Spinal cord (tissue), 10 donors: ENCODE measurements around the gene TCF25. TPM values are rescaled to one million over a fixed set of nuclear protein-coding genes. Genes with fewer than 3 reads are reported as not detected.

Source experiments
- DNase-seq, 6 donors: peaks; one replicate each; pipeline versions ENCODE4 v3.0.0 to v3.0.0-alpha.2; 2013 to 2015; ENCODE audit warnings: low spot score in 6 of 6, low read depth in 4 of 6
- H3K27ac ChIP-seq: one replicate; pipeline ENCODE4 v1.5.1; 2013; ENCODE audit warnings: low read depth, low read length, control low read depth
- H3K27me3 ChIP-seq: one replicate; pipeline ENCODE4 v1.6.1; 2013; ENCODE audit warnings: low read length; ENCODE audit not compliant: control insufficient read depth, insufficient read depth
- H3K36me3 ChIP-seq: one replicate; pipeline ENCODE4 v1.6.1; 2013; ENCODE audit warnings: low read length; ENCODE audit not compliant: control insufficient read depth, insufficient read depth
- H3K4me1 ChIP-seq: one replicate; pipeline ENCODE4 v1.6.1; 2013; ENCODE audit warnings: low read length; ENCODE audit not compliant: control insufficient read depth, insufficient read depth
- H3K4me3 ChIP-seq: one replicate; pipeline ENCODE4 v1.5.1; 2013; ENCODE audit warnings: low read depth, low read length, control low read depth
- H3K9me3 ChIP-seq: one replicate; pipeline ENCODE4 v1.6.1; 2013; ENCODE audit warnings: low read length; ENCODE audit not compliant: control insufficient read depth, insufficient read depth
- WGBS: methylation state at CpG from one replicate; pipeline ENCODE4 v1.1.5; 2013; ENCODE audit warnings: missing lambda C conversion rate; ENCODE audit not compliant: insufficient coverage; 5-methylcytosine and 5-hydroxymethylcytosine counted together
- polyA plus RNA-seq, 2 donors: library from polyadenylated mRNA; unstranded; fragments of 120-200 nt; gene quantifications; one replicate each; pipeline ENCODE4 v1.2.1, GENCODE V29; 2013; ENCODE audit not compliant: insufficient read length in 2 of 2
- total RNA-seq, 2 donors: library from RNA; depleted of rRNA in 1 of 2; stranded (reverse); fragments of 120-200 nt in 1 of 2; fragments of >200 nt in 1 of 2; gene quantifications; one replicate each; pipeline versions ENCODE4 v1.2.3 to v1.2.4, GENCODE V29; 2013 to 2014
- donor health status: healthy.

The TCF25 gene
- total and polyA plus RNA-seq, 4 donors = 114 to 240 (median 175) TPM

- Histone ChIP-seq H3K36me3 (peaks cover 42% of the 10 kb centered on the region), H3K9me3 (no peaks in the 10 kb centered on the region), H3K27me3 (no peaks in the 10 kb centered on the region), H3K27ac (no peak overlapping the region), H3K4me3 (no peak overlapping the region), H3K4me1 (no peaks in the 10 kb centered on the region)
- DNase-seq = no peak
- 93% methylated on average over 8 of the region's 20 CpGs for WGBS
Observed at GRCh38 chr16:89843409-89844350, 29.7 kb upstream of the TCF25 start.

GRCh38 chr16:89844739-89845339 lies 28.6 kb upstream of the TCF25 start:
- Histone ChIP-seq H3K4me1 (no peaks in the 10 kb centered on the region), H3K9me3 (no peaks in the 10 kb centered on the region), H3K36me3 (peaks cover 45% of the 10 kb centered on the region), H3K27ac (no peak overlapping the region), H3K4me3 (no peak overlapping the region), H3K27me3 (no peaks in the 10 kb centered on the region)
- WGBS = 87% methylated on average over 5 of the region's 13 CpGs
- no peak for DNase-seq

- DNase-seq = no peak
- peaks cover 50% of the 10 kb centered on the region for H3K36me3 ChIP-seq
- no peak overlapping the region for H3K27ac ChIP-seq
- no peaks in the 10 kb centered on the region for H3K9me3 ChIP-seq
- 87% methylated on average over 8 of the region's 13 CpGs for WGBS
- H3K4me1 ChIP-seq = no peaks in the 10 kb centered on the region
- no peaks in the 10 kb centered on the region for H3K27me3 ChIP-seq
- H3K4me3 ChIP-seq = no peak overlapping the region
Observed at GRCh38 chr16:89845417-89845816, 28.0 kb upstream of the TCF25 start.

GRCh38 chr16:89847051-89847939 lies 26.1 kb upstream of the TCF25 start:
- no peak overlapping the region for H3K27ac ChIP-seq
- H3K4me1 ChIP-seq = no peaks in the 10 kb centered on the region
- no peak overlapping the region for H3K4me3 ChIP-seq
- H3K36me3 ChIP-seq = peaks cover 64% of the 10 kb centered on the region
- WGBS = 66% methylated on average over 23 of the region's 26 CpGs
- no peaks in the 10 kb centered on the region for H3K9me3 ChIP-seq
- DNase-seq = no peak
- H3K27me3 ChIP-seq = no peaks in the 10 kb centered on the region

GRCh38 chr16:89847940-89848297 lies 25.5 kb upstream of the TCF25 start:
- Histone ChIP-seq H3K27me3 (no peaks in the 10 kb centered on the region), H3K27ac (no peak overlapping the region), H3K4me3 (no peak overlapping the region), H3K4me1 (no peaks in the 10 kb centered on the region), H3K36me3 (peaks cover 60% of the 10 kb centered on the region), H3K9me3 (no peaks in the 10 kb centered on the region)
- no peak for DNase-seq
- 70% methylated on average over 14 of the region's 14 CpGs for WGBS

GRCh38 chr16:89848974-89849373 lies 24.4 kb upstream of the TCF25 start:
- Histone ChIP-seq H3K27ac (no peak overlapping the region), H3K4me1 (no peaks in the 10 kb centered on the region), H3K4me3 (no peak overlapping the region), H3K9me3 (no peaks in the 10 kb centered on the region), H3K27me3 (no peaks in the 10 kb centered on the region), H3K36me3 (peaks cover 65% of the 10 kb centered on the region)
- no peak for DNase-seq
- WGBS = 83% methylated on average over 11 of the region's 11 CpGs

GRCh38 chr16:89853306-89853993 lies 19.9 kb upstream of the TCF25 start:
- no peaks in the 10 kb centered on the region for H3K4me1 ChIP-seq
- peaks cover 73% of the 10 kb centered on the region for H3K36me3 ChIP-seq
- H3K9me3 ChIP-seq = no peaks in the 10 kb centered on the region
- no peak overlapping the region for H3K27ac ChIP-seq
- 93% methylated on average over 21 of the region's 21 CpGs for WGBS
- H3K27me3 ChIP-seq = no peaks in the 10 kb centered on the region
- H3K4me3 ChIP-seq = no peak overlapping the region
- no peak for DNase-seq

GRCh38 chr16:89855301-89855945 lies 18.0 kb upstream of the TCF25 start:
- Histone ChIP-seq H3K27ac (no peak overlapping the region), H3K9me3 (no peaks in the 10 kb centered on the region), H3K4me1 (peaks cover under 1% of the 10 kb centered on the region), H3K27me3 (no peaks in the 10 kb centered on the region), H3K4me3 (no peak overlapping the region), H3K36me3 (peaks cover 77% of the 10 kb centered on the region)
- 92% methylated on average over 26 of the region's 26 CpGs for WGBS
- DNase-seq = no peak

- peaks cover 6% of the 10 kb centered on the region for H3K4me1 ChIP-seq
- WGBS = 93% methylated on average over 20 of the region's 22 CpGs
- H3K9me3 ChIP-seq = no peaks in the 10 kb centered on the region
- no peak for DNase-seq
- peaks cover 77% of the 10 kb centered on the region for H3K36me3 ChIP-seq
- H3K27ac ChIP-seq = no peak overlapping the region
- no peaks in the 10 kb centered on the region for H3K27me3 ChIP-seq
- H3K4me3 ChIP-seq = no peak overlapping the region
Observed at GRCh38 chr16:89855986-89856385, 17.4 kb upstream of the TCF25 start.
